Measurements from ENCODE around the gene CDH4. TPM values are rescaled to one million over a fixed set of nuclear protein-coding genes. Genes with fewer than 3 reads are reported as not detected.
"Not testable (repeated sequence)": the region's sequence is repeated elsewhere in the genome, so short reads cannot be mapped to it uniquely, and the experiment has no call there.

The CDH4 gene
- total RNA-seq, 1 donor from 2014 or later: 1.1 TPM

GRCh38 chr20:61848851-61849250 is 596.8 kb downstream of the CDH4 start:
- no peak for DNase-seq

DNA sequence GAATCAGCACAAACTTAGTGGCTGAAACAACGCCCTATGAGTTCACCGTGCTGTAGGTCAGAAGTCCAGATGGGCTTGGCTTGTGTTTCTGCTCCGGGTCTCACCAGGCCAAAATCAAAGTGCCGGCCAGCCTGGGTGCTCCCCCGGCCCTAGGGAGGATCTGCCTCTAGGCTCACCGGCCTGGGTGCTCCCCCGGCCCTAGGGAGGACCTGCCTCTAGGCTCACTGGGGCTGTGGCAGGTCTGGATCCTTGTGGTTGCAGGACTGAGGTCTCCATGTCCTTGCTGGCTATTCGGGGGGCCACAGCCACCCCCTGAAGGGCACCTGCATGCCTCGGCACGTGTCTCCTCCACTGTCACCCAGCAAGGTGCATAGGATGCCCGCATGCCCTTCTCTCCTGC is 597.3 kb downstream of the CDH4 start:
- no peak for DNase-seq

- no peak for DNase-seq
Measured at GRCh38 chr20:61849822-61850221, 597.8 kb downstream of the CDH4 start.

GRCh38 chr20:61850457-61850856 is 598.4 kb downstream of the CDH4 start:
- DNase-seq: no peak

GRCh38 chr20:61850926-61851900 is 599.2 kb downstream of the CDH4 start:
- DNase-seq: no peak

GRCh38 chr20:61852268-61853072 is 600.4 kb downstream of the CDH4 start:
- DNase-seq: no peak

DNA sequence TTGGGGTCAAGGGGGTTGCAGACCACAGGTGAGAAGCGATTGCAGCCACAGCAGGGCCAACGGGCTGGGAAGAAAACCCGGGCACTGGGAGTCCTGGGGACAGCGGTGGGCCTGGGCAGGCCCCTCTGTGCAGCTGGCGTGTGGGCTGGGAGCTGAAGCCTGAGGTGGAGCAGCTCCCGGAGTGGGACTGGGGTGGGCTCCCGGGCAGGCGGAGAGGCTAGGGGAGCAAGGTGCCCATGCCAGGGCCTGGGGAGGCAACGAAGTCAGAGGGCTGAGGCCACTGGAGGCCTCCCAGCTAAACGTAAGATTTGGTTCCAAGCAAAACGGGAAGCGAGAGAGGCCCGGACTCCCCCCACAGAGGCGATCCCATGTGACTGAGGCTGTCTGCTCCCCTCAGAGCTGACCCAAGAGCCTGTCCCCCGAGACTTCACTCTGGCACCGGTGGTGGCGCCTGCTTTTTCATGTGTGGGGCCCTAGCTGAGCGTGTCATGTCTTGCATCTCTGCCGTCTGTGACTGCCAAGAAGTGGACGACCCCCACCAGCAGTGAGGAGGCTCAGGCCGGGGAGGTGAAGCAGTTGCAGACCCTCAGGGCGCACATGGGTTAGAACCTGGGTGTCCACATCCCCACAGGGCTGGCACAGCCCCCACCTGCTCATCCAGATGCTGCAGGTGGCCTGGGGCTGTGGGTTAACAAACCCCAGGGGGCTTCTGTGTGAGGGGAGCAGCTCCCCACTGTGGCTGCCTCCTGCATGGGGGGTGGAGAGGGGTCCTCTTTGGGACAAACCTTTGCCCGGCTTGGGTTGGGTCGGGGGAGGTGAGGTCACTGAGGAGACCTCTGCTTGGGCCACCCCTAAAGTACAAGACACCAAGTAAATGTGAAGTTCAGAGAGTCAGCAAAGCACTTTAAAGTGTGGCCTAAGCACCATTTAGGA is 601.3 kb downstream of the CDH4 start:
- DNase-seq: no peak

DNA sequence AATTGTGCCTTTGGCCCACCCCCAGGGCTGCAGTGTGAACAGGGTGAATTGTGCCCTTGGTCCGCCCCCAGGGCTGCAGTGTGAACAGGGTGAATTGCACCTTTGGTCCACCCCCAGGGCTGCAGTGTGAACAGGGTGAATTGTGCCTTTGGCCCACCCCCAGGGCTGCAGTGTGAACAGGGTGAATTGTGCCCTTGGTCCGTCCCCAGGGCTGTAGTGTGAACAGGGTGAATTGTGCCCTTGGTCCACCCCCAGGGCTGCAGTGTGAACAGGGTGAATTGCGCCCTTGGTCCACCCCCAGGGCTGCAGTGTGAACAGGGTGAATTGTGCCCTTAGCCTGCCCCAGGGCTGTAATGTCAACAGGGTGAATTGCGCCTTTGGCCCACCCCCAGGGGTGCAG is 602.5 kb downstream of the CDH4 start:
- not testable (repeated sequence) for DNase-seq

- no peak for DNase-seq
Measured at GRCh38 chr20:61855286-61855685, 603.2 kb downstream of the CDH4 start.

GRCh38 chr20:61856626-61857413 is 604.8 kb downstream of the CDH4 start:
- DNase-seq: no peak

DNA sequence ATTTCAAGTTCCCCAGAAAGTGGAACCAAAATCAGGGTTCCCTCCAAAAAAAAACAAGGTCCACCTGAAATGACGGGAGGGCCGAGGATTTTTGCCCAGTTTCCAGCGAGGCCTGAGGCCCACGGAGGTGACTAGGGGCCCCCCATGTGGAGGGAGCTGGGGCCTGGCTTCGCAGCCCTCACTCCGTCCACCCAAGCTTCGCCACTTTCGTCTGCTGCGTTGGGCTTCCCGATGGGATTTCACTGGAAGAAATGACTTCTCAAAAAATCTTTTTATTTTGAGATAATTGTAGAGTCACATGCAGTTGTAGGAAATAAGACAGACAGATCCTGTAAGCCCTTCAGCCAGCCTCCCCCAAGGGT is 605.3 kb downstream of the CDH4 start:
- no peak for DNase-seq

DNA sequence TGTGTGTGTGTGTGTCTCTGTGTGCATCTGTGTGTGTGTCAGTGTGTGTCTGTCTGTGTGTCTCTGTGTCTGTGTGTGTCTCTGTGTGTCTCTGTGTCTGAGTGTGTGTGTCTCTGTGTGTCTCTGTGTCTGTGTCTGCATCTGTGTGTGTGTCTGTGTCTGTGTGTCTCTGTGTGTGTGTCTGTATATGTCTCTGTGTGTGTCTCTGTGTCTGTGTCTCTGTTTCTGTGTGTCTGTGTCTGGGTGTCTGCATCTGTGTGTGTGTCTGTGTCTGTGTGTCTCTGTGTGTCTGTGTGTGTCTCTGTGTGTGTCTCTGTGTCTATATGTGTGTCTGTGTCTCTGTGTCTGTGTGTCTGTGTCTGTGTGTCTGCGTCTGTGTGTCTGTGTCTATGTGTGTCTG is 605.8 kb downstream of the CDH4 start:
- no peak for DNase-seq

GRCh38 chr20:61859767-61860166 is 607.7 kb downstream of the CDH4 start:
- DNase-seq: no peak

DNA sequence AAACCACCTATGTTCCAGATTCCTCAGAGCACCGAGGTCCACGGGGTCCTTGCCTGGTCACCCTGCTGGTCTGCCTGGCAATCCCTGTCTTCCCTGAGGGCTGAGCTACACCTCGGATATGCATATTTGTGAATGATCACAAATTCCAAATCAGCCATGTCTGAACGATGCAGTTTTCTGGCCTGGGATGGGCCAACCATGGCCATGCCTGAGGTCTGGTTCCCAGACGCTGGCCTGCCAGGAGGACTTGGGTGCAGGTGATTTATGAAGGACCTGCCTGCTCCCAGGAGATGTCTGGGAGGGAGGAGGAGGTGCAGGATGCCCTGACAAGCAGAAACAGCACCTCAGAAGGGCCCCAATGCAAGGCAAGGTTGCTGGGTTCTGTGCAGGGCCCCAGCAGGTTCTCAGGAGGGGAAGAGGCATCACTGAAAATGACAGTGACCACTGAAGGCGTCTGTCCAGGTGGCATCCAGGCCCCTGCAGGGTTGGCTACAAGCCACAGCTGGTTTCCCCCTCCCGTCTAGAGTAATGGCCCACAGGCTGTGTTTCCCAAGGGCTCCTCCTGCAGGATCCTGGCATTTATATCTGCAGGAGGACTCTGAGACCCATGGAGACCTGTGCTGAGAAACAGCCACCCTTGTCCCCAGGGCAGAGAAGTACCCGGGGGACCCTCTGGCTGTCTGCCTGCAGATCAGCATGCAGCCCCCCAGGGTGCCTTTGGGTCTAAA is 608.4 kb downstream of the CDH4 start:
- no peak for DNase-seq

DNA sequence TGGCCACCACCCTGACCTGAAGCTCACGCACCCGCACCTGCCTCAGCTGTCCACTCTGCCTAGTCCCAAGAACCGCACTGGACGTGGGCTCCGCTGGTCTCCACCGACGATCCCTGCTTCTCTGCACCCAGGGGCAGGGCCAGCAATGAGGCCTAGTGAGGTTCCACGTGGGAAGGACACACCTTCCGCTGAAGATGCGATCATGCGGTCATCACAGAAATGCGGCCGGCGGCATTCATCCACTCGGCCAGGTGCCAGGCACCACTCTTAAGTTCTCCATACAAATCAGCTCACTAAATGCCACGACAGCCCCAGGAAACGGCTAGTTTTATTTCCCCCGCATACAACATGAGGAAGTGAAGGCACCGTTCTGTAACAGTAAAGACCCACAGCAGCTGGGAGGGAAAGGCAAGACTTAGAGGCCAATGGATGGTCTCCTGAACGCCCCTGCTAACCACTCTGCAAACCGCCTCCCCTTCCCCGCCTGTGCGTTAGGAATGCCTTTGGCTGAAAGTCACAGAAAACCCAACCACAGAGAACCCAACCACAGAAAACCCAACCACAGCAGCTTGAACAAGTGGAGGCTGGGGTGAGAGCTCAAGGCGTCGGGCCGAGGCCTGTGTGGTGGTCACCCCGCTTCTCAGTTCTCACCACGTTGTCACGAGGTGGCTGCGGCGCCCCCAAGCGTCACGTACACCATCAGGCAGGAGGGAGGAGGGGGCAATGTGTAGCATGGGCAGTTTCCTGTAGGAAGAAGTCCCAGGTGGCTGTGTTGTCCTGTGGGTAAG is 609.2 kb downstream of the CDH4 start:
- no peak for DNase-seq

GRCh38 chr20:61861858-61862257 is 609.8 kb downstream of the CDH4 start:
- DNase-seq: no peak

DNA sequence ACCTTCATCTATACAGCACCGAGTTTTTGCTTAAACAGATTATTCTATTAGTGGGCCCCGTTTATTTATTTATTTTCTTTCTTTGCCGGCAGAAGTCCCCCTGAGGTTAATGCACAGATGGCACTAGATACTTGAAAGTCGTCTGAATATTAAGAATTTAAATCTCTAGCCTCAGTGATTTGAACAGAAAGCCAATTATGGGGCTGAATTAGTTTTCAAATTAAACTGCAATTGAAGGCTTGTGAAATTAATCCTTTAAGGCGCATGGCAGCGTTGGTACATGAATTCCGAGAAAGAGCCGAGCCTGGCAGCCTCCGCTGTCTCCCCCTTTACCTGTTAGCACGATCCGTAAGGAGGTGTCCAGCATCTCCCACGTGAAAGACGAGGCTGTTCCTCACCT is 610.8 kb downstream of the CDH4 start:
- DNase-seq: no peak

DNA sequence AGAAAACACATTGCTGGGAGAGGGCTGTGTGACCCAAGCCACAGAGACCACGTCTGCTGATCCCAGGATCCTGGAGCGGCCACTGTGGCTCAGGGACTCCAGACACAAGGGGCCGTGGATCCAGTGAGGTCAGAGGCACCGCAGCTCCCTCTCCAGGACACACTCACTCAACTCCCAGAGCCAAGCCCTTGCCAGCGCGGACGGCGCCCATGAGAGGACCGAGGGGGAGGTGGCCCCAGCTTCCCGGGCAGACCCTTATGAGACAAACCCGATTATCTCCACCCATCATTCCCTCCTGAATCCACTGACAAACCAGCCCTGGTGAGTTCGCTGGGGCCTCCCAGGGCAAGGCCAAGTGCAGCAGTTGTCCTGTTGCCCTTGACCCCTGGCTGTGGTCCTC is 612.4 kb downstream of the CDH4 start:
- no peak for DNase-seq

- no peak for DNase-seq
Measured at GRCh38 chr20:61865353-61865752, 613.3 kb downstream of the CDH4 start.

DNA sequence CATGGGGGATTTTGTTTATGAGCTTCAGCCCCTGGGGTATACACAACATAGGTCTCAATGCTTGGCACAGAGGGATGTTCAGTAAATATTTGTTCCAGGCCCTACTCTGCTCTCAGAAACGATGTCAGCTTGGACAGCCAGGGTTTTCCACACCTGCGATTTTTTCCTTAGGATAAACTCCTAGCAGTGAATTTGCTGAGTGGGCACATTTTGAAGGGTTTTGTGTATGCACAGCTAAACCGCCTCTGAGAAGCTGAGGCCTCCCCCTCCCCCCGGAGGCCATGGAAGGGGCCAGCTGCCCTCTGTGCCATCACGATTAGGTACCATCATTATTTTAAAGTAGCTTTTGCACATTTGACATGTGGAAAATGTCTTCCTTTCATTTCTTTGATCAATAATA is 614.1 kb downstream of the CDH4 start:
- no peak for DNase-seq
